Natural killer cell (primary cell): ENCODE results near the gene LRRC8C. TPM values are rescaled to one million over a fixed set of nuclear protein-coding genes. Genes with fewer than 3 reads are reported as not detected.
A peak's percentile ranks its signal among the peaks of the same experiment; 100 is the strongest.

Experiments used
- ATAC-seq, 3 donors: fragments of 150-1000 bp in 2 of 3; fragments of 200-7000 bp in 1 of 3; cut with Tn5 transposase; 1 replicate in 1 of 3; 2 replicates in 2 of 3; pipeline ENCODE4 v1.10.0; 2021; ENCODE audit warnings: mild to moderate bottlenecking in 2 of 3, moderate library complexity in 2 of 3
- DNase-seq, 2 donors: peaks; one replicate each; pipeline versions ENCODE4 v3.0.0 to v3.0.0-alpha.2; 2013 to 2021; ENCODE audit warnings: mixed read lengths in 1 of 2
- H3K27ac ChIP-seq: one replicate; pipeline ENCODE4 v1.5.1; 2013; ENCODE audit warnings: mild to moderate bottlenecking, low read length
- H3K27me3 ChIP-seq: one replicate; pipeline ENCODE4 v1.6.1; 2013; ENCODE audit warnings: low read length; ENCODE audit not compliant: control insufficient read depth, insufficient read depth
- H3K36me3 ChIP-seq: one replicate; pipeline ENCODE4 v1.6.1; 2013; ENCODE audit warnings: low read length; ENCODE audit not compliant: control insufficient read depth, insufficient read depth
- H3K4me1 ChIP-seq: one replicate; pipeline ENCODE4 v1.6.1; 2013; ENCODE audit warnings: low read length; ENCODE audit not compliant: control insufficient read depth, insufficient read depth
- H3K4me3 ChIP-seq: one replicate; pipeline ENCODE4 v1.5.1; 2013; ENCODE audit warnings: low read length
- H3K9me3 ChIP-seq: one replicate; pipeline ENCODE4 v1.6.1; 2013; ENCODE audit warnings: low read length; ENCODE audit not compliant: control insufficient read depth, insufficient read depth
- H3K27ac Mint-ChIP-seq, 2 donors: one replicate each; pipeline ENCODE4 v1.8.0; 2022; ENCODE audit warnings: mild to moderate bottlenecking in 2 of 2, mixed read lengths in 2 of 2, moderate library complexity in 1 of 2
- H3K27me3 Mint-ChIP-seq, 2 donors: one replicate each; pipeline ENCODE4 v1.8.0; 2022; ENCODE audit warnings: low read depth in 2 of 2, mixed read lengths in 2 of 2
- H3K36me3 Mint-ChIP-seq: one replicate; pipeline ENCODE4 v1.8.0; 2022; ENCODE audit warnings: mixed read lengths
- H3K4me1 Mint-ChIP-seq, 2 donors: one replicate each; pipeline ENCODE4 v1.8.0; 2022; ENCODE audit warnings: mixed read lengths in 2 of 2
- H3K4me3 Mint-ChIP-seq: one replicate; pipeline ENCODE4 v1.8.0; 2022; ENCODE audit warnings: mild to moderate bottlenecking, moderate library complexity, mixed read lengths
- H3K9me3 Mint-ChIP-seq, 2 donors: one replicate each; pipeline ENCODE4 v1.8.0; 2022; ENCODE audit warnings: mixed read lengths in 2 of 2
- WGBS: methylation state at CpG from one replicate; pipeline ENCODE4 v1.1.7; 2013; ENCODE audit warnings: missing lambda C conversion rate; ENCODE audit not compliant: insufficient coverage; 5-methylcytosine and 5-hydroxymethylcytosine counted together
- intact Hi-C: fragments of 100-400 bp; cut with micrococcal nuclease; formaldehyde crosslinking; loops from one replicate; pipeline ENCODE4 v1.14.2; 2022
- total RNA-seq, 4 donors: library from RNA; stranded (reverse); fragments of 120-200 nt in 1 of 4; gene quantifications; one replicate each; pipeline versions ENCODE4 v1.2.3 to v1.2.4, GENCODE V29; 2013 to 2022
- TF ChIP-seq, protein P1 (sequence below): fragments of 200-600 bp; IDR thresholded peaks from one replicate; pipeline ENCODE4 v1.8.0; 2022; ENCODE audit warnings: antibody characterized with exemption

The LRRC8C gene
- total RNA-seq, 3 donors from 2014 or later (not counting 1 experiment from before 2014, with no cell fraction given) = 7.6 to 19.1 (median 15.1) TPM

DNA sequence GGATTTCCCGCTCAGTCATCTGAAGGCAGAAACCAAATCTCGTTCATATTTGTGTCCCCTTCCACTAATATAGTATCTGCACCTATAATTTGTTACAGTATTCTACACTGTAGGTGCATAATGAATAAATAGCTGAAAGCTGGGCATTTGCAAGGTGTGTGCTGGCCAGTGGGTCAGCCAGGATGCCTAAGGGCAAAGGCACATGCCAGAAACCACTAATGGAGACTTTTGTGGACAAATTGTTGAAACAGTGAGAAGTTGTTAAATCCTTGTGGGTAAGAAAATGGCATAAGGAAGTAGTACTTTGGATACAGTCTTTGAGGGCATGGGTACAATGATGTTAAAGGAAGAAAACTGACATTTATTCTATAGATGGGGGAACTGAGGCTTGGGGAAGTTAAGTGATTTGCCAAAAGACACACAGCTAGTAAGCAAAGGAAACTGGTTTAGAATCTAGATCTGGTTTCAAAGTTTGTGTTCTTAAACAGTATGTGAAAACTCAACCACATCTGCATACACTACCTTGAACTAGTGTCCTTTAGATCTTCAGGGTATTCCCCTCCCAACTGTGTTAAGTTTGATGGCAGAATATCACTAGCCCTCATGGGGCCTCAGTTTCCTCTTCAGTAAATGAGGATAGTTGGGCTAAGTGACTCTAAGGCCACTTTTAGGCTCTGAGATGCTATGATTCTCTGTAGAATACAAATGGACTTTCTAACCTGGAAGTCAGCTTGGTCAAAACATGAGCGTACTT lies 26.5 kb upstream of the LRRC8C start:
- H3K4me1 Mint-ChIP-seq = peaks cover 49 to 60% of the 10 kb centered on the region in 2 donors
- H3K27ac Mint-ChIP-seq = peak overlapping the region; percentile 84 to 92
- 100% methylated on average over 1 of the region's 3 CpGs for WGBS
- no peaks in the 10 kb centered on the region for H3K36me3 Mint-ChIP-seq
- DNase-seq (peak in 1 of 2 donors; percentile 62), ATAC-seq (no peak)
- TF ChIP-seq, protein P1, sequence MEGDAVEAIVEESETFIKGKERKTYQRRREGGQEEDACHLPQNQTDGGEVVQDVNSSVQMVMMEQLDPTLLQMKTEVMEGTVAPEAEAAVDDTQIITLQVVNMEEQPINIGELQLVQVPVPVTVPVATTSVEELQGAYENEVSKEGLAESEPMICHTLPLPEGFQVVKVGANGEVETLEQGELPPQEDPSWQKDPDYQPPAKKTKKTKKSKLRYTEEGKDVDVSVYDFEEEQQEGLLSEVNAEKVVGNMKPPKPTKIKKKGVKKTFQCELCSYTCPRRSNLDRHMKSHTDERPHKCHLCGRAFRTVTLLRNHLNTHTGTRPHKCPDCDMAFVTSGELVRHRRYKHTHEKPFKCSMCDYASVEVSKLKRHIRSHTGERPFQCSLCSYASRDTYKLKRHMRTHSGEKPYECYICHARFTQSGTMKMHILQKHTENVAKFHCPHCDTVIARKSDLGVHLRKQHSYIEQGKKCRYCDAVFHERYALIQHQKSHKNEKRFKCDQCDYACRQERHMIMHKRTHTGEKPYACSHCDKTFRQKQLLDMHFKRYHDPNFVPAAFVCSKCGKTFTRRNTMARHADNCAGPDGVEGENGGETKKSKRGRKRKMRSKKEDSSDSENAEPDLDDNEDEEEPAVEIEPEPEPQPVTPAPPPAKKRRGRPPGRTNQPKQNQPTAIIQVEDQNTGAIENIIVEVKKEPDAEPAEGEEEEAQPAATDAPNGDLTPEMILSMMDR = no peak
- H3K9me3 ChIP-seq = no peaks in the 10 kb centered on the region
- H3K4me3 Mint-ChIP-seq = no peak overlapping the region
- no peaks in the 10 kb centered on the region for H3K9me3 Mint-ChIP-seq
- peak overlapping the region; percentile 17 for H3K27ac ChIP-seq
- peaks cover 43% of the 10 kb centered on the region for H3K4me1 ChIP-seq
- no peaks in the 10 kb centered on the region for H3K27me3 Mint-ChIP-seq
- no peak overlapping the region for H3K4me3 ChIP-seq
- intact Hi-C loops = no loop called here
- H3K36me3 ChIP-seq = no peaks in the 10 kb centered on the region
- no peaks in the 10 kb centered on the region for H3K27me3 ChIP-seq

- peak; percentile 28 to 30 (median 28) for ATAC-seq
- Histone ChIP-seq H3K36me3 (no peaks in the 10 kb centered on the region), H3K9me3 (no peaks in the 10 kb centered on the region), H3K4me1 (peaks cover 44% of the 10 kb centered on the region), H3K27ac (peak overlapping the region; percentile 44), H3K27me3 (no peaks in the 10 kb centered on the region), H3K4me3 (no peak overlapping the region)
- DNase-seq = peak in 1 of 2 donors; percentile 80
- no peaks in the 10 kb centered on the region for H3K9me3 Mint-ChIP-seq
- no peaks in the 10 kb centered on the region for H3K36me3 Mint-ChIP-seq
- peak overlapping the region; percentile 13 for H3K4me3 Mint-ChIP-seq
- 35% methylated on average over 2 of the region's 2 CpGs for WGBS
- peak overlapping the region; percentile 84 to 92 for H3K27ac Mint-ChIP-seq
- peaks cover 55 to 67% of the 10 kb centered on the region in 2 donors for H3K4me1 Mint-ChIP-seq
- intact Hi-C loops = no loop called here
- TF ChIP-seq, protein P1 = no peak
- H3K27me3 Mint-ChIP-seq = no peaks in the 10 kb centered on the region
Observed at GRCh38 chr1:89607156-89607555, 25.8 kb upstream of the LRRC8C start.

DNA sequence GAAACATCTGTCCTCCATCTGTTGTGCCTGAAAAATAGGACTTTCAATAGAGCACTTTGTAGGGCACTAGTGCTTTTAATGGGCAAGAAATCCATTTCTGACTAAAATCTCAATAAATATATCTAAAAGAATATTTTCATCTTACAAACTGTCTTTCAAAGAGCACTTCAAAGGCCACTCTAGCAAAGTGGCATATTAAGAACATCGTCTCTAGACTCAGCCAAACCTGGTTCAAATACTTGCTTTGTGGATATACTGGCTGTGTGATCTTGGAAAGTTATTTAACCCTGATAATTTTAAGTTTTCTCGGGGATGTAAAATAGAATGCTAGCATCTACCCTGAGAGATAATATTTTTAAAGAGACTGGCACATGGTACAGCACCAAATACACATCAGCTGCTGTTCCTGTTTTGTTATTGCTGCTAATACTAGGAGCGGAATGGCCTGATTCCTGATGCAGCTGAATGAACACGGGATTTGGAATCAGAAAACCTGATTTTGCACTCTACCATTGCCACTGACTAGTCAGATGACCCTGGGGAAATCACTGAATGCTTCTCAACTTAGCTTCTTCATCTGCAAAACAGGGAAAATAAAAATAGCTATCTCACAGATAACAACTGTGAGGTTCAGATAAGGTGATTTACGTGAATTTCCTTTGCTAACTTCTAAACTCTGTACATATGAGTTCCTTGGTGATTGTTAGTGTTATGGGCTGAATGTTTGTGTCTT lies 25.2 kb upstream of the LRRC8C start:
- no peaks in the 10 kb centered on the region for H3K36me3 Mint-ChIP-seq
- peak overlapping the region; percentile 43 for H3K4me3 Mint-ChIP-seq
- WGBS = 95% methylated on average over 4 of the region's 5 CpGs
- H3K27ac Mint-ChIP-seq = peak overlapping the region; percentile 84 to 92
- Histone ChIP-seq H3K36me3 (no peaks in the 10 kb centered on the region), H3K4me3 (no peak overlapping the region), H3K27ac (peak overlapping the region; percentile 44), H3K9me3 (no peaks in the 10 kb centered on the region), H3K4me1 (peaks cover 49% of the 10 kb centered on the region), H3K27me3 (no peaks in the 10 kb centered on the region)
- intact Hi-C loops = loop anchor here (2.0 kb wide), 1 partner anchor 25 kb away; the partner anchor contains the start of gene LRRC8C
- no peaks in the 10 kb centered on the region for H3K27me3 Mint-ChIP-seq
- H3K4me1 Mint-ChIP-seq = peaks cover 55 to 69% of the 10 kb centered on the region in 2 donors
- DNase-seq = peak in 1 of 2 donors; percentile 50
- ATAC-seq = no peak
- H3K9me3 Mint-ChIP-seq = no peaks in the 10 kb centered on the region
- TF ChIP-seq, protein P1 = no peak
